ENCODE data around the gene MCTP1. TPM values are rescaled to one million over a fixed set of nuclear protein-coding genes. Genes with fewer than 3 reads are reported as not detected.

Gene MCTP1
- total and polyA plus RNA-seq, 10 of the 15 experiments (the other 5 are each of a cell fraction or from before 2014, with no cell fraction given) = 12.6 to 45.9 (median 18.8) TPM

DNA sequence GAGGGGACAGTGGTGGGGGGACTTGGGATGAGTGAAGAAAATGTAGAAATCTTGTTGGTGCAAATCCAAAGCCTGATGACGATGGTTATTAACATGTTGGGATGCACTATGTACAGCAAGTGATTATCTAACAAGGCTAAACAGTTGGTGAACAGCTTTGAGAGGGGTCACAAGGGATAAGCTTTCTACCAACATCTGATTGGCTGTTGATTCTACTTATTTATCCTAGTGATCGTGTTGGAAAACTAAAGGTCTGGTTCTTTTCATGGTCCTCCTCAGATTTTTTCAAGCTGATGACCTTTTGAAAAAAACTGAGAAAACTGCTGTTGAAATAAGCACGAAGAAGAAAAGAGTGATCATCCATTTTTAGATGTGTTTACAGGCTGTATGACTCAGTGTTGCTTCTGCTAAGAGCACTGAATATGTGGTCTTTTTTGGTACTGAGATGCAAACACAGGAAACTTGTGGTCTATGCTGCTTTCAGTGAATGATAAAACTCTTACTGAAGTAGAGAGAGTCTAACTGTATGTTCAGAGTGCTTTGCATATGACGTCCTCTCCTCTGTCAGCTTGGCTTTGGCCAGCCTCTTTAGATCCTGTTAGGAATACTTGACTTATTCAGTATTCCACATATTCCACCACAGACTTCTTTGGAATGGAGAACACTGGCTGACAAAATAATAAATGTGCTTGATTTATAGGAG is 491.6 kb downstream of the MCTP1 start (continued):
- TF ChIP-seq EED (IDR thresholded peaks at IDR 0.05; ENCODE audit: low read depth) (peak; percentile 82), ZBED1 (IDR thresholded peaks at IDR 0.05; ENCODE audit: borderline replicate concordance) (peak; percentile 66; the same call in 1 of the 2 replicates), BMI1 (IDR thresholded peaks at IDR 0.05; ENCODE audit: borderline replicate concordance) (no peak; the same call in 1 of the 2 replicates), POLR2AphosphoS5 (IDR thresholded peaks at IDR 0.05; ENCODE audit: low read length) (0 out of 2 replicates have a peak, but pooled peaks have one; percentile 39), PAX5 (IDR thresholded peaks at IDR 0.05; ENCODE audit: borderline replicate concordance, low read depth, low read length) (peak; percentile 80; the same call in 1 of the 2 replicates), MEF2A (IDR thresholded peaks at IDR 0.05; ENCODE audit: insufficient read depth, low read depth, low read length) (peak; percentile 94), PML (IDR thresholded peaks at IDR 0.05; ENCODE audit: low read length) (peak; percentile 71), JUND (IDR thresholded peaks at IDR 0.05; ENCODE audit: low read depth, low read length) (peak; percentile 56; the same call in 1 of the 2 replicates), BHLHE40 (IDR thresholded peaks at IDR 0.05; ENCODE audit: borderline replicate concordance in 1 of 2, low read depth in 2 of 2, low read length in 1 of 2) (peak; percentile 19 to 70; a peak in 3 of 4 replicates), SP1 (IDR thresholded peaks at IDR 0.05; ENCODE audit: low read depth, low read length) (no peak), NFYB (IDR thresholded peaks at IDR 0.05; ENCODE audit: insufficient read depth, low read depth, low read length) (0 out of 2 replicates have a peak, but pooled peaks have one; percentile 13), IKZF2 (IDR thresholded peaks at IDR 0.05) (peak; percentile 76 to 84), CBFB (IDR thresholded peaks at IDR 0.05; ENCODE audit: low read depth) (peak; percentile 74; the same call in 1 of the 2 replicates), POU2F2 (IDR thresholded peaks at IDR 0.05; ENCODE audit: borderline replicate concordance, low read depth, low read length) (peak; percentile 95), GABPA (IDR thresholded peaks at IDR 0.05; ENCODE audit: low read depth) (no peak), POLR2A (IDR thresholded peaks at IDR 0.05; ENCODE audit: low read depth, low read length) (no peak), ATF7 (IDR thresholded peaks at IDR 0.05; ENCODE audit: low read depth) (peak; percentile 88), RUNX3 (IDR thresholded peaks at IDR 0.05; ENCODE audit: low read length) (peak; percentile 99), CBX5 (IDR thresholded peaks at IDR 0.05; ENCODE audit: low read depth) (peak; percentile 78; the same call in 1 of the 2 replicates), RBBP5 (conservative IDR thresholded peaks at IDR 0.05) (no peak), HDAC2 (IDR thresholded peaks at IDR 0.05) (no peak)
- TF ChIP-seq, protein P1, sequence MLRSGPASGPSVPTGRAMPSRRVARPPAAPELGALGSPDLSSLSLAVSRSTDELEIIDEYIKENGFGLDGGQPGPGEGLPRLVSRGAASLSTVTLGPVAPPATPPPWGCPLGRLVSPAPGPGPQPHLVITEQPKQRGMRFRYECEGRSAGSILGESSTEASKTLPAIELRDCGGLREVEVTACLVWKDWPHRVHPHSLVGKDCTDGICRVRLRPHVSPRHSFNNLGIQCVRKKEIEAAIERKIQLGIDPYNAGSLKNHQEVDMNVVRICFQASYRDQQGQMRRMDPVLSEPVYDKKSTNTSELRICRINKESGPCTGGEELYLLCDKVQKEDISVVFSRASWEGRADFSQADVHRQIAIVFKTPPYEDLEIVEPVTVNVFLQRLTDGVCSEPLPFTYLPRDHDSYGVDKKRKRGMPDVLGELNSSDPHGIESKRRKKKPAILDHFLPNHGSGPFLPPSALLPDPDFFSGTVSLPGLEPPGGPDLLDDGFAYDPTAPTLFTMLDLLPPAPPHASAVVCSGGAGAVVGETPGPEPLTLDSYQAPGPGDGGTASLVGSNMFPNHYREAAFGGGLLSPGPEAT (IDR thresholded peaks at IDR 0.05; ENCODE audit: low read depth) = peak; percentile 70
- TF ChIP-seq, protein P2, sequence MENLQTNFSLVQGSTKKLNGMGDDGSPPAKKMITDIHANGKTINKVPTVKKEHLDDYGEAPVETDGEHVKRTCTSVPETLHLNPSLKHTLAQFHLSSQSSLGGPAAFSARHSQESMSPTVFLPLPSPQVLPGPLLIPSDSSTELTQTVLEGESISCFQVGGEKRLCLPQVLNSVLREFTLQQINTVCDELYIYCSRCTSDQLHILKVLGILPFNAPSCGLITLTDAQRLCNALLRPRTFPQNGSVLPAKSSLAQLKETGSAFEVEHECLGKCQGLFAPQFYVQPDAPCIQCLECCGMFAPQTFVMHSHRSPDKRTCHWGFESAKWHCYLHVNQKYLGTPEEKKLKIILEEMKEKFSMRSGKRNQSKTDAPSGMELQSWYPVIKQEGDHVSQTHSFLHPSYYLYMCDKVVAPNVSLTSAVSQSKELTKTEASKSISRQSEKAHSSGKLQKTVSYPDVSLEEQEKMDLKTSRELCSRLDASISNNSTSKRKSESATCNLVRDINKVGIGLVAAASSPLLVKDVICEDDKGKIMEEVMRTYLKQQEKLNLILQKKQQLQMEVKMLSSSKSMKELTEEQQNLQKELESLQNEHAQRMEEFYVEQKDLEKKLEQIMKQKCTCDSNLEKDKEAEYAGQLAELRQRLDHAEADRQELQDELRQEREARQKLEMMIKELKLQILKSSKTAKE (IDR thresholded peaks at IDR 0.05; ENCODE audit: low read depth, poor library complexity, severe bottlenecking) = peak; percentile 74
- TF ChIP-seq, protein P3, sequence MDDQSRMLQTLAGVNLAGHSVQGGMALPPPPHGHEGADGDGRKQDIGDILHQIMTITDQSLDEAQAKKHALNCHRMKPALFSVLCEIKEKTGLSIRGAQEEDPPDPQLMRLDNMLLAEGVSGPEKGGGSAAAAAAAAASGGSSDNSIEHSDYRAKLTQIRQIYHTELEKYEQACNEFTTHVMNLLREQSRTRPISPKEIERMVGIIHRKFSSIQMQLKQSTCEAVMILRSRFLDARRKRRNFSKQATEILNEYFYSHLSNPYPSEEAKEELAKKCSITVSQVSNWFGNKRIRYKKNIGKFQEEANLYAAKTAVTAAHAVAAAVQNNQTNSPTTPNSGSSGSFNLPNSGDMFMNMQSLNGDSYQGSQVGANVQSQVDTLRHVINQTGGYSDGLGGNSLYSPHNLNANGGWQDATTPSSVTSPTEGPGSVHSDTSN (IDR thresholded peaks at IDR 0.05; ENCODE audit: insufficient replicate concordance, low read depth, low read length) = no peak
- TF ChIP-seq, protein P4, sequence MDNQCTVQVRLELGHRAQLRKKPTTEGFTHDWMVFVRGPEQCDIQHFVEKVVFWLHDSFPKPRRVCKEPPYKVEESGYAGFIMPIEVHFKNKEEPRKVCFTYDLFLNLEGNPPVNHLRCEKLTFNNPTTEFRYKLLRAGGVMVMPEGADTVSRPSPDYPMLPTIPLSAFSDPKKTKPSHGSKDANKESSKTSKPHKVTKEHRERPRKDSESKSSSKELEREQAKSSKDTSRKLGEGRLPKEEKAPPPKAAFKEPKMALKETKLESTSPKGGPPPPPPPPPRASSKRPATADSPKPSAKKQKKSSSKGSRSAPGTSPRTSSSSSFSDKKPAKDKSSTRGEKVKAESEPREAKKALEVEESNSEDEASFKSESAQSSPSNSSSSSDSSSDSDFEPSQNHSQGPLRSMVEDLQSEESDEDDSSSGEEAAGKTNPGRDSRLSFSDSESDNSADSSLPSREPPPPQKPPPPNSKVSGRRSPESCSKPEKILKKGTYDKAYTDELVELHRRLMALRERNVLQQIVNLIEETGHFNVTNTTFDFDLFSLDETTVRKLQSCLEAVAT (IDR thresholded peaks at IDR 0.05) = 0 out of 2 replicates have a peak, but pooled peaks have one; percentile 67

Measured in GM12878 (cell line).